HepG2 (cell line): ENCODE data around the gene GNG5. TPM values are rescaled to one million over a fixed set of nuclear protein-coding genes. Genes with fewer than 3 reads are reported as not detected.

Source experiments
- CEBPB ChIP-seq: IDR thresholded peaks from 2 replicates; pipeline ENCODE4 v1.6.1; 2011; ENCODE audit warnings: low read depth, low read length, improper control_type of control experiment, borderline replicate concordance
- FOXA1 ChIP-seq, 2 experiments: fragments of 450-650 bp in 1 of 2; sonication (generic) in 1 of 2; formaldehyde crosslinking in 1 of 2; IDR thresholded peaks; 2 replicates each; pipeline versions ENCODE4 v1.4.0 to v1.6.1; 2016 to 2020; ENCODE audit warnings: missing genetic modification reagents in 1 of 2
- GABPA ChIP-seq, 2 experiments: IDR thresholded peaks; 2 replicates each; pipeline ENCODE4 v1.6.1; 2011 to 2016; ENCODE audit warnings: low read depth in 2 of 2, low read length in 1 of 2, missing biosample characterization in 1 of 2, missing genetic modification characterization in 1 of 2
- HCFC1 ChIP-seq: fragments of 150-350 bp; IDR thresholded peaks from 2 replicates; pipeline ENCODE4 v1.6.1; 2014; ENCODE audit warnings: low read depth, low read length
- IKZF5 ChIP-seq: IDR thresholded peaks from 2 replicates; pipeline ENCODE4 v1.6.1; 2018; ENCODE audit warnings: missing genetic modification reagents, mild to moderate bottlenecking, missing compliant biosample characterization
- IRX3 ChIP-seq: sonication (generic); formaldehyde crosslinking; IDR thresholded peaks from 2 replicates; pipeline ENCODE4 v1.8.1; 2023; ENCODE audit warnings: mild to moderate bottlenecking, low read depth, missing genetic modification reagents, borderline replicate concordance
- MBNL3 ChIP-seq: fragments of 250-450 bp; sonication (Bioruptor Pico); conservative IDR thresholded peaks from 2 replicates; pipeline ENCODE4 v1.8.0; 2022; ENCODE audit warnings: mild to moderate bottlenecking, inconsistent platforms
- MED1 ChIP-seq: sonication (generic); formaldehyde crosslinking; IDR thresholded peaks from 2 replicates; pipeline ENCODE4 v1.4.0; 2020; ENCODE audit warnings: missing genetic modification reagents
- MNT ChIP-seq: fragments of 450-650 bp; IDR thresholded peaks from 2 replicates; pipeline ENCODE4 v1.6.1; 2016
- NPAS2 ChIP-seq: sonication (generic); formaldehyde crosslinking; IDR thresholded peaks from 2 replicates; pipeline ENCODE4 v1.8.0; 2022; ENCODE audit warnings: mild to moderate bottlenecking, missing genetic modification reagents, borderline replicate concordance
- PHF8 ChIP-seq: sonication (generic); formaldehyde crosslinking; IDR thresholded peaks from 2 replicates; pipeline ENCODE4 v1.5.0; 2020; ENCODE audit warnings: missing genetic modification reagents
- POLR2A ChIP-seq, 2 experiments: IDR thresholded peaks; 2 replicates each; pipeline ENCODE4 v1.6.1; 2011; ENCODE audit warnings: low read depth in 2 of 2, low read length in 2 of 2, mild to moderate bottlenecking in 1 of 2, moderate library complexity in 1 of 2; ENCODE audit not compliant: insufficient read depth in 1 of 2
- SKI ChIP-seq: fragments of 450-650 bp; IDR thresholded peaks from one replicate; pipeline ENCODE4 v1.6.1; 2018; ENCODE audit warnings: mild to moderate bottlenecking; ENCODE audit not compliant: partially characterized antibody
- SMC3 ChIP-seq: IDR thresholded peaks from 2 replicates; pipeline ENCODE4 v1.6.1; 2011; ENCODE audit warnings: low read length, improper control_type of control experiment
- TCF7L2 ChIP-seq: IDR thresholded peaks from 2 replicates; pipeline ENCODE4 v1.6.1; 2011; ENCODE audit warnings: mild to moderate bottlenecking, low read depth, low read length, moderate library complexity
- ZBTB2 ChIP-seq: sonication (generic); formaldehyde crosslinking; IDR thresholded peaks from 2 replicates; pipeline ENCODE4 v1.8.0; 2022; ENCODE audit warnings: low read depth, missing genetic modification reagents
- ZBTB38 ChIP-seq: sonication (generic); formaldehyde crosslinking; IDR thresholded peaks from 2 replicates; pipeline ENCODE4 v1.5.1; 2020; ENCODE audit warnings: mild to moderate bottlenecking, missing genetic modification reagents
- ZFY ChIP-seq: sonication (generic); formaldehyde crosslinking; IDR thresholded peaks from 2 replicates; pipeline ENCODE4 v1.4.0; 2020; ENCODE audit warnings: missing genetic modification reagents
- ZNF225 ChIP-seq: sonication (generic); formaldehyde crosslinking; IDR thresholded peaks from 2 replicates; pipeline ENCODE4 v1.4.0; 2020; ENCODE audit warnings: mild to moderate bottlenecking, missing genetic modification reagents
- ZNF282 ChIP-seq: fragments of 450-650 bp; IDR thresholded peaks from 2 replicates; pipeline ENCODE4 v1.6.1; 2018; ENCODE audit not compliant: partially characterized antibody
- ZNF557 ChIP-seq: sonication (generic); formaldehyde crosslinking; IDR thresholded peaks from 2 replicates; pipeline ENCODE4 v1.4.0; 2020; ENCODE audit warnings: missing genetic modification reagents
- ZNF558 ChIP-seq: sonication (generic); formaldehyde crosslinking; IDR thresholded peaks from 2 replicates; pipeline ENCODE4 v1.9.0; 2022; ENCODE audit warnings: mild to moderate bottlenecking, missing genetic modification reagents, borderline replicate concordance
- ZNF782 ChIP-seq: sonication (generic); formaldehyde crosslinking; IDR thresholded peaks from 2 replicates; pipeline ENCODE4 v1.4.0; 2020; ENCODE audit warnings: missing genetic modification reagents, mild to moderate bottlenecking, borderline replicate concordance
- ZSCAN22 ChIP-seq: sonication (generic); formaldehyde crosslinking; IDR thresholded peaks from 2 replicates; pipeline ENCODE4 v1.4.0; 2020; ENCODE audit warnings: mild to moderate bottlenecking, missing genetic modification reagents
- ZSCAN30 ChIP-seq: sonication (generic); formaldehyde crosslinking; IDR thresholded peaks from 2 replicates; pipeline ENCODE4 v1.5.0; 2020; ENCODE audit warnings: mild to moderate bottlenecking, missing genetic modification reagents
- ZSCAN9 ChIP-seq: IDR thresholded peaks from 2 replicates; pipeline ENCODE4 v1.6.1; 2016; ENCODE audit warnings: borderline replicate concordance
- ZZZ3 ChIP-seq: sonication (generic); formaldehyde crosslinking; IDR thresholded peaks from 2 replicates; pipeline ENCODE4 v1.4.0; 2020; ENCODE audit warnings: missing genetic modification reagents, mild to moderate bottlenecking, borderline replicate concordance
- polyA plus RNA-seq, 8 experiments: library from polyadenylated mRNA; depleted of rRNA in 3 of 8; stranded (reverse) in 7 of 8; unstranded in 1 of 8; fragments of >200 nt; fragmentation: Illumina TruSeq in 4 of 8; extraction: Trizol in 4 of 8; gene quantifications; 2 replicates each; pipeline versions ENCODE4 v1.2.1 to v1.2.3, GENCODE V29; 2011 to 2016; ENCODE audit warnings: low read depth in 4 of 8, missing spikeins in 1 of 8, mixed read lengths in 1 of 8; ENCODE audit not compliant: insufficient read depth in 1 of 8
- total RNA-seq, 5 experiments: library from RNA; depleted of rRNA; stranded (reverse); fragments of >200 nt; fragmentation: Illumina TruSeq; extraction: Trizol; gene quantifications; 2 replicates each; pipeline ENCODE4 v1.2.3, GENCODE V29; 2016; ENCODE audit warnings: low read depth in 1 of 5

Gene GNG5
- total and polyA plus RNA-seq, 2 of the 13 experiments (the other 11 are each of a cell fraction or from before 2014, with no cell fraction given): 103 to 137 TPM

- TF ChIP-seq HCFC1 (no peak), MBNL3 (CRISPR knock-in tag) (no peak), IKZF5 (no peak), MNT (no peak), ZNF282 (no peak), POLR2A (IDR thresholded peaks at IDR 0.05; ENCODE audit: insufficient read depth in 1 of 2, low read depth in 2 of 2, low read length in 2 of 2) (no peak; a peak in 1 of 4 replicates), ZZZ3 (CRISPR knock-in tag) (0 out of 2 replicates have a peak, but pooled peaks have one; percentile 40), SMC3 (no peak), ZSCAN9 (CRISPR knock-in tag) (no peak), ZSCAN30 (CRISPR knock-in tag) (no peak), CEBPB (no peak), SKI (no peak), ZNF558 (CRISPR knock-in tag) (0 out of 2 replicates have a peak, but pooled peaks have one; percentile 47), ZBTB2 (CRISPR knock-in tag) (no peak), GABPA (IDR thresholded peaks at IDR 0.05; ENCODE audit: low read depth, low read length) (no peak), GABPA (CRISPR knock-in tag; IDR thresholded peaks at IDR 0.05; ENCODE audit: low read depth) (no peak), TCF7L2 (no peak), PHF8 (CRISPR knock-in tag) (no peak), ZFY (CRISPR knock-in tag) (no peak), MED1 (CRISPR knock-in tag) (0 out of 2 replicates have a peak, but pooled peaks have one; percentile 1), FOXA1 (IDR thresholded peaks at IDR 0.05) (no peak), FOXA1 (CRISPR knock-in tag; IDR thresholded peaks at IDR 0.05) (no peak), ZBTB38 (CRISPR knock-in tag) (no peak), ZSCAN22 (CRISPR knock-in tag) (no peak; the same call in 1 of the 2 replicates), NPAS2 (no peak), ZNF225 (CRISPR knock-in tag) (no peak), ZNF782 (CRISPR knock-in tag) (0 out of 2 replicates have a peak, but pooled peaks have one; percentile 39), IRX3 (CRISPR knock-in tag) (no peak), ZNF557 (no peak)
Observed at GRCh38 chr1:84505493-84506001, 834 bp downstream of the GNG5 start (continued).
